ENCODE measurements around the gene KRTDAP. TPM values are rescaled to one million over a fixed set of nuclear protein-coding genes. Genes with fewer than 3 reads are reported as not detected.

KRTDAP gene
- total RNA-seq, 1 donor from 2014 or later, result 0.80 TPM

DNA sequence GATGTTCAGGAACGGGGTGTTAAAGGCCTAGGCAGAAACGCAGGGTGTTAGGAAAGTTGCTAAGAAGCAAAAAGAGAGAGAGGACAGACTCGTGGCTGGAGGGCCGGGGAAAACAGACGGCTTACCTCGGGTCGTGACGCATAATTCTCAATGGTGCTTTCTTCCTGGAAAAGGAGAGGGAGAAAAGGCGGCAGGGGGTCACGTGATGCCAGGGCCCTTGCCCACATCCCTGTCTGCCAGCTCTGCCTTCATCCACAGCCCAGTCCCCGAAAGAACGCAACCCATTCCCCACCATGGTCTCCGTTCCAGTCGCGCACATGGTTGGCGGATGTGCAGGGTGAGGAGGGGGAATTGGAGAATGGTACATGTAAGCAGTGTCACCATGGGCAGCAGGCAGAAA, 1.6 kb downstream of the KRTDAP start:
- DNase-seq (ENCODE audit: extremely low spot score, unreplicated experiment), result no peak
- Mint-ChIP-seq H3K4me3 (no peak overlapping the region), H3K36me3 (no peaks in the 10 kb centered on the region), H3K27me3 (peaks cover 26% of the 10 kb centered on the region), H3K9me3 (no peaks in the 10 kb centered on the region), H3K4me1 (ENCODE audit: unreplicated experiment) (no peaks in the 10 kb centered on the region), H3K27ac (peak overlapping the region; percentile 51)
- TF ChIP-seq, protein P1, sequence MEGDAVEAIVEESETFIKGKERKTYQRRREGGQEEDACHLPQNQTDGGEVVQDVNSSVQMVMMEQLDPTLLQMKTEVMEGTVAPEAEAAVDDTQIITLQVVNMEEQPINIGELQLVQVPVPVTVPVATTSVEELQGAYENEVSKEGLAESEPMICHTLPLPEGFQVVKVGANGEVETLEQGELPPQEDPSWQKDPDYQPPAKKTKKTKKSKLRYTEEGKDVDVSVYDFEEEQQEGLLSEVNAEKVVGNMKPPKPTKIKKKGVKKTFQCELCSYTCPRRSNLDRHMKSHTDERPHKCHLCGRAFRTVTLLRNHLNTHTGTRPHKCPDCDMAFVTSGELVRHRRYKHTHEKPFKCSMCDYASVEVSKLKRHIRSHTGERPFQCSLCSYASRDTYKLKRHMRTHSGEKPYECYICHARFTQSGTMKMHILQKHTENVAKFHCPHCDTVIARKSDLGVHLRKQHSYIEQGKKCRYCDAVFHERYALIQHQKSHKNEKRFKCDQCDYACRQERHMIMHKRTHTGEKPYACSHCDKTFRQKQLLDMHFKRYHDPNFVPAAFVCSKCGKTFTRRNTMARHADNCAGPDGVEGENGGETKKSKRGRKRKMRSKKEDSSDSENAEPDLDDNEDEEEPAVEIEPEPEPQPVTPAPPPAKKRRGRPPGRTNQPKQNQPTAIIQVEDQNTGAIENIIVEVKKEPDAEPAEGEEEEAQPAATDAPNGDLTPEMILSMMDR (conservative IDR thresholded peaks at IDR 0.05), result no peak

DNA sequence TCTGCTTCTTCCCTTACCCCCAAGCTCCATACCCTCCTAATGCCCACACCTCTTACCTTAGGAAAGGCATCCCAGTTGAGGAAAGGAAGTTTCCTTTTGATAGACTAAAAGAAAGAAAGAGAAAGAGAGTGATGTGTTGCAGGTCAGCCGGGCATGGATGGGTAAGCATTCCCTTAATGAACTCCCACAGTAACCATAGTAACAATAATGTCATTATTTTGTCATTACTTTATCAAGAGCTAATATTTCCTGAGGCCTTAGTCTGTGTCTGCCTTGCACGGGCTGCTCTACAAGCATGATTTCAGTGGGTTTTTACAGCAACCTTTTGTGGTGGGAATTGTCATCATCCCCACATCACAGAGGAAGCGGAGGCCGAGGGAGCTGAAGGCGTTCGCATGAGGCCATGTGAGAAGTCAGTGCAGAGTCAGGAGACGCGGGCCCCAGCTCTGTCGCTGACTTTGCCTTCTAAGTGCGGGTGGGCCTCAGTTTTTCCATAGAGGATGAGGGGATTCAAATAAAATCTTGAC, 2.5 kb downstream of the KRTDAP start:
- Mint-ChIP-seq H3K36me3 (no peaks in the 10 kb centered on the region), H3K27me3 (peaks cover 25% of the 10 kb centered on the region), H3K9me3 (no peaks in the 10 kb centered on the region), H3K4me3 (no peak overlapping the region), H3K4me1 (ENCODE audit: unreplicated experiment) (no peaks in the 10 kb centered on the region), H3K27ac (no peak overlapping the region)
- TF ChIP-seq, protein P1 (conservative IDR thresholded peaks at IDR 0.05), result no peak
- DNase-seq (ENCODE audit: extremely low spot score, unreplicated experiment), result no peak

DNA sequence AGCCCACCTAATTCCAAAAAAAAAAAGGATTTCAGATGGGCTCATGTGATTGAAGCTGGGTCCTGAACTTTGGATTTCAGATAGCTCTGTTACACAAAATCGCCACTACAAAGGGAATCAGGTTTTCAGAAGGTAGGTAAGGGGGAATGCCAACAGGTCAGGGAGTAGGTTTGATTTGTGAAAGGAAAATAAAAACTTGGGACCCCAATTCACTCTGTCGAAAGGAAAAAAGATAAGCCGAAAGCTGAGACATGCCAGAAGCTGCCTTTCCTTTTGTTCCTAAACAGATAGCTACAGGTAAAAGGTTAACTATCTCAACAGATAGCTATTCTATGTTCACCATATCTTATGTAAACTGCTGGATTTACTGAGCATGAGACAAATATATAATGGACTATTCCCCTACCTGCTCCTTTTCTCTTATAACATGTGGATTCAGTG, 4.0 kb downstream of the KRTDAP start:
- Mint-ChIP-seq H3K36me3 (no peaks in the 10 kb centered on the region), H3K4me3 (no peak overlapping the region), H3K27me3 (peaks cover 19% of the 10 kb centered on the region), H3K9me3 (no peaks in the 10 kb centered on the region), H3K4me1 (ENCODE audit: unreplicated experiment) (no peaks in the 10 kb centered on the region), H3K27ac (no peak overlapping the region)
- DNase-seq (ENCODE audit: extremely low spot score, unreplicated experiment), result no peak
- TF ChIP-seq, protein P1 (conservative IDR thresholded peaks at IDR 0.05), result no peak

- Mint-ChIP-seq H3K4me3 (no peak overlapping the region), H3K27me3 (peaks cover 10% of the 10 kb centered on the region), H3K36me3 (no peaks in the 10 kb centered on the region), H3K27ac (no peak overlapping the region), H3K4me1 (ENCODE audit: unreplicated experiment) (no peaks in the 10 kb centered on the region), H3K9me3 (no peaks in the 10 kb centered on the region)
- TF ChIP-seq, protein P1 (conservative IDR thresholded peaks at IDR 0.05), result no peak
- no peak for DNase-seq (ENCODE audit: extremely low spot score, unreplicated experiment)
Measured at GRCh38 chr19:35484252-35485036, 5.8 kb downstream of the KRTDAP start.

- Mint-ChIP-seq H3K4me1 (ENCODE audit: unreplicated experiment) (no peaks in the 10 kb centered on the region), H3K36me3 (no peaks in the 10 kb centered on the region), H3K9me3 (no peaks in the 10 kb centered on the region), H3K4me3 (no peak overlapping the region), H3K27ac (no peak overlapping the region), H3K27me3 (peaks cover 10% of the 10 kb centered on the region)
- DNase-seq (ENCODE audit: extremely low spot score, unreplicated experiment), result no peak
- TF ChIP-seq, protein P1 (conservative IDR thresholded peaks at IDR 0.05), result no peak
Measured at GRCh38 chr19:35483089-35483488, 7.2 kb downstream of the KRTDAP start.

All from type B pancreatic cell (in vitro differentiated cells).